BLaER1 (cell line): Measurements from ENCODE around the gene PSG3.
"Not testable (repeated sequence)": the region's sequence is repeated elsewhere in the genome, so short reads cannot be mapped to it uniquely, and the experiment has no call there.

Experiments used
- H3K27ac ChIP-seq: shearing (Covaris generic); formaldehyde crosslinking; 2 replicates; pipeline ENCODE4 v1.8.1; 2022
- H3K27me3 ChIP-seq: shearing (Covaris generic); formaldehyde crosslinking; 2 replicates; pipeline ENCODE4 v1.8.1; 2022
- H3K36me3 ChIP-seq: shearing (Covaris generic); formaldehyde crosslinking; 2 replicates; pipeline ENCODE4 v1.8.1; 2022
- H3K4me1 ChIP-seq: shearing (Covaris generic); formaldehyde crosslinking; 2 replicates; pipeline ENCODE4 v1.8.1; 2022
- H3K4me2 ChIP-seq: shearing (Covaris generic); formaldehyde crosslinking; 2 replicates; pipeline ENCODE4 v1.8.1; 2022
- H3K4me3 ChIP-seq: shearing (Covaris generic); formaldehyde crosslinking; 2 replicates; pipeline ENCODE4 v1.8.1; 2022
- H3K9ac ChIP-seq: shearing (Covaris generic); formaldehyde crosslinking; 2 replicates; pipeline ENCODE4 v1.8.1; 2022
- H3K9me3 ChIP-seq: shearing (Covaris generic); formaldehyde crosslinking; 2 replicates; pipeline ENCODE4 v1.8.1; 2022
- H4K20me1 ChIP-seq: shearing (Covaris generic); formaldehyde crosslinking; 2 replicates; pipeline ENCODE4 v1.8.1; 2022
- Cebpa-rat ChIP-seq: shearing (Covaris generic); IDR thresholded peaks from 2 replicates; pipeline ENCODE4 v1.8.1; 2022

Gene PSG3

GRCh38 chr19:42740381-42740780 lies at the start of gene PSG3:
Gene PSG3 (minus strand): TSS chr19:42740481. CDS start chr19:42740384, 97 bp downstream.
- H3K27ac ChIP-seq, H3K4me3 ChIP-seq, H3K9ac ChIP-seq, H3K27me3 ChIP-seq, H3K9me3 ChIP-seq, H4K20me1 ChIP-seq, H3K36me3 ChIP-seq: not testable (repeated sequence)
- H3K4me1 ChIP-seq: peaks cover 25% of the 10 kb centered on the region
- H3K4me2 ChIP-seq: peak within 1 kb of the TSS; percentile 39

GRCh38 chr19:42788766-42789165 lies 48.5 kb upstream of the PSG3 start:
- not testable (repeated sequence) for H3K36me3 ChIP-seq, H3K4me3 ChIP-seq, H3K27me3 ChIP-seq, H3K27ac ChIP-seq, H4K20me1 ChIP-seq, H3K9ac ChIP-seq, H3K4me2 ChIP-seq, H3K4me1 ChIP-seq
- H3K9me3 ChIP-seq: peaks cover 17% of the 10 kb centered on the region

- H3K4me3 ChIP-seq: not testable (repeated sequence)
Measured at GRCh38 chr19:42787766-42788165, 47.5 kb upstream of the PSG3 start.

GRCh38 chr19:42776750-42777612 lies 36.7 kb upstream of the PSG3 start:
- not testable (repeated sequence) for H3K27ac ChIP-seq, H3K4me1 ChIP-seq, H3K9ac ChIP-seq, H4K20me1 ChIP-seq, H3K36me3 ChIP-seq, H3K27me3 ChIP-seq, H3K4me3 ChIP-seq, H3K9me3 ChIP-seq, H3K4me2 ChIP-seq

More at GRCh38 chr19:42787766-42788165, 47.5 kb upstream of the PSG3 start:
- H3K27ac ChIP-seq, H3K4me1 ChIP-seq, H3K4me2 ChIP-seq, H3K27me3 ChIP-seq, H3K36me3 ChIP-seq, H3K9ac ChIP-seq, H4K20me1 ChIP-seq: not testable (repeated sequence)
- peaks cover 10% of the 10 kb centered on the region for H3K9me3 ChIP-seq

GRCh38 chr19:42774510-42775158 lies 34.4 kb upstream of the PSG3 start:
- H3K9ac ChIP-seq: not testable (repeated sequence)

GRCh38 chr19:42767319-42767718 lies 27.0 kb upstream of the PSG3 start:
- not testable (repeated sequence) for H3K9me3 ChIP-seq, H3K27ac ChIP-seq, H3K4me2 ChIP-seq, H3K9ac ChIP-seq, H3K36me3 ChIP-seq, H3K27me3 ChIP-seq, H3K4me1 ChIP-seq, H4K20me1 ChIP-seq, H3K4me3 ChIP-seq

More at GRCh38 chr19:42774510-42775158, 34.4 kb upstream of the PSG3 start:
- not testable (repeated sequence) for H3K4me3 ChIP-seq, H3K27me3 ChIP-seq, H3K27ac ChIP-seq, H3K9me3 ChIP-seq, H3K4me2 ChIP-seq, H3K36me3 ChIP-seq, H3K4me1 ChIP-seq, H4K20me1 ChIP-seq

GRCh38 chr19:42766871-42767270 lies 26.6 kb upstream of the PSG3 start:
- H3K9me3 ChIP-seq, H3K4me2 ChIP-seq, H3K4me3 ChIP-seq, H3K9ac ChIP-seq, H3K4me1 ChIP-seq, H4K20me1 ChIP-seq, H3K27me3 ChIP-seq, H3K27ac ChIP-seq, H3K36me3 ChIP-seq: not testable (repeated sequence)

- no peaks in the 10 kb centered on the region for H4K20me1 ChIP-seq
- no peaks in the 10 kb centered on the region for H3K27me3 ChIP-seq
- no peaks in the 10 kb centered on the region for H3K4me1 ChIP-seq
- H3K9me3 ChIP-seq: no peaks in the 10 kb centered on the region
- no peaks in the 10 kb centered on the region for H3K36me3 ChIP-seq
- H3K4me3 ChIP-seq: no peak overlapping the region
- no peak overlapping the region for H3K9ac ChIP-seq
- H3K27ac ChIP-seq: no peak overlapping the region
- TF ChIP-seq Cebpa-rat: no peak
- no peak overlapping the region for H3K4me2 ChIP-seq
Measured at GRCh38 chr19:42764836-42765235, 24.6 kb upstream of the PSG3 start.

- Histone ChIP-seq H3K27me3 (no peaks in the 10 kb centered on the region), H3K4me3 (no peak overlapping the region), H3K4me1 (no peaks in the 10 kb centered on the region), H3K36me3 (no peaks in the 10 kb centered on the region), H3K4me2 (no peak overlapping the region), H3K27ac (no peak overlapping the region), H4K20me1 (no peaks in the 10 kb centered on the region), H3K9me3 (no peaks in the 10 kb centered on the region), H3K9ac (no peak overlapping the region)
- no peak for TF ChIP-seq Cebpa-rat
Measured at GRCh38 chr19:42762789-42763188, 22.5 kb upstream of the PSG3 start.

- not testable (repeated sequence) for H4K20me1 ChIP-seq, H3K4me1 ChIP-seq, H3K27ac ChIP-seq, H3K4me3 ChIP-seq, H3K4me2 ChIP-seq, H3K9ac ChIP-seq, H3K9me3 ChIP-seq, H3K27me3 ChIP-seq, H3K36me3 ChIP-seq
Measured at GRCh38 chr19:42761924-42762295, 21.6 kb upstream of the PSG3 start.

GRCh38 chr19:42760954-42761923 lies 21.0 kb upstream of the PSG3 start:
- H3K36me3 ChIP-seq, H3K9me3 ChIP-seq, H3K4me3 ChIP-seq, H3K9ac ChIP-seq, H3K4me1 ChIP-seq, H3K4me2 ChIP-seq, H3K27me3 ChIP-seq, H4K20me1 ChIP-seq, H3K27ac ChIP-seq: not testable (repeated sequence)

GRCh38 chr19:42758667-42759066 lies 18.4 kb upstream of the PSG3 start:
- not testable (repeated sequence) for H3K27me3 ChIP-seq, H3K9me3 ChIP-seq, H3K4me2 ChIP-seq, H4K20me1 ChIP-seq, H3K27ac ChIP-seq, H3K4me1 ChIP-seq, H3K4me3 ChIP-seq, H3K9ac ChIP-seq, H3K36me3 ChIP-seq

GRCh38 chr19:42752246-42752645 lies 12.0 kb upstream of the PSG3 start:
- H3K4me2 ChIP-seq, H3K36me3 ChIP-seq, H4K20me1 ChIP-seq, H3K9me3 ChIP-seq, H3K4me1 ChIP-seq, H3K27ac ChIP-seq, H3K9ac ChIP-seq, H3K27me3 ChIP-seq, H3K4me3 ChIP-seq: not testable (repeated sequence)
